GM12872 (cell line): Measurements from ENCODE around the gene PARD3.

Source experiments
- CTCF ChIP-seq: IDR thresholded peaks from 3 replicates; pipeline ENCODE4 v1.5.1; 2011; ENCODE audit warnings: low read depth, mild to moderate bottlenecking, low read length, moderate library complexity; ENCODE audit not compliant: insufficient read depth

The PARD3 gene

GRCh38 chr10:34339816-34340553 lies 475.1 kb downstream of the PARD3 start:
- TF ChIP-seq CTCF = no peak

- no peak for TF ChIP-seq CTCF
These were observed 477.2 kb downstream of the PARD3 start for GRCh38 chr10:34337917-34338316.

GRCh38 chr10:34335960-34336690 lies 479.0 kb downstream of the PARD3 start:
- no peak for TF ChIP-seq CTCF

GRCh38 chr10:34334908-34335307 lies 480.2 kb downstream of the PARD3 start:
- no peak for TF ChIP-seq CTCF

- no peak for TF ChIP-seq CTCF
These were observed 481.6 kb downstream of the PARD3 start for GRCh38 chr10:34333513-34333912.

GRCh38 chr10:34327184-34327583 lies 487.9 kb downstream of the PARD3 start:
- TF ChIP-seq CTCF = no peak

GRCh38 chr10:34323192-34323591 lies 491.9 kb downstream of the PARD3 start:
- no peak for TF ChIP-seq CTCF
